Measurements from ENCODE around the gene CD22.

DNA sequence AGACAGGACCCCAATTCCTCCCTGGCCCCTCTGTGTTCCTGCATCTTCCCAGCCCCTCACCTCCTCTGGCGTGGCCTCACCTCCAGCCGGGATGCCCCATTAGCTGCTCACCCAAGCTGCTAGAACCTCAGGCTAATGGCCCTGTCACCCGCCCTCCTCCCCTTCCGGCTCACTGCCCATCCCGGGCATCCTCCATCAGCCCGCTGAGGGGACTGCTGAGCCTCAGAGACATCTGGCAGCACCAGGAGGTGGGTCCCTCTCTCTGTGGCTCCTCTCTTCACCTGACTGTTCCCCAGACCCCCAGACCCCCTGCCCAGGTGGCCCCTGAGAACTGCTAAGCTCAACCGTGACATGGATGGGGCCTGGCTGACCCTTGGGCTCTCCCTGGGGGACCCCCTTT is 21.6 kb downstream of the CD22 start:
- no peak; the same call in 1 of the 2 replicates for TF ChIP-seq POLR2A (IDR thresholded peaks at IDR 0.05; ENCODE audit: low read depth, low read length)
- TF ChIP-seq POLR2AphosphoS5 (IDR thresholded peaks at IDR 0.05; ENCODE audit: low read depth, low read length), result 0 out of 2 replicates have a peak, but pooled peaks have one; percentile 13
- no peak for TF ChIP-seq TAF1 (IDR thresholded peaks at IDR 0.05; ENCODE audit: borderline replicate concordance, low read depth, low read length)
